HepG2 (cell line): ENCODE data around the gene TBX19.

Experiments used
- MLX ChIP-seq: IDR thresholded peaks from 2 replicates; pipeline ENCODE4 v1.6.1; 2016
- ZNF629 ChIP-seq: sonication (generic); formaldehyde crosslinking; conservative IDR thresholded peaks from 2 replicates; pipeline ENCODE4 v1.5.0; 2020; ENCODE audit warnings: missing genetic modification reagents

GRCh38 chr1:168317309-168317708 lies 36.6 kb downstream of the TBX19 start:
- TF ChIP-seq MLX (CRISPR knock-in tag) (no peak), ZNF629 (CRISPR knock-in tag) (no peak)
